ENCODE data around the gene RNF111. TPM values are rescaled to one million over a fixed set of nuclear protein-coding genes. Genes with fewer than 3 reads are reported as not detected.

Gene RNF111
- total and polyA plus RNA-seq, 2 of the 13 experiments (the other 11 are each of a cell fraction or from before 2014, with no cell fraction given), result 12.1 to 23.1 TPM

GRCh38 chr15:58987491-58988005 lies at the start of gene RNF111 (continued):
- TF ChIP-seq, protein P1, sequence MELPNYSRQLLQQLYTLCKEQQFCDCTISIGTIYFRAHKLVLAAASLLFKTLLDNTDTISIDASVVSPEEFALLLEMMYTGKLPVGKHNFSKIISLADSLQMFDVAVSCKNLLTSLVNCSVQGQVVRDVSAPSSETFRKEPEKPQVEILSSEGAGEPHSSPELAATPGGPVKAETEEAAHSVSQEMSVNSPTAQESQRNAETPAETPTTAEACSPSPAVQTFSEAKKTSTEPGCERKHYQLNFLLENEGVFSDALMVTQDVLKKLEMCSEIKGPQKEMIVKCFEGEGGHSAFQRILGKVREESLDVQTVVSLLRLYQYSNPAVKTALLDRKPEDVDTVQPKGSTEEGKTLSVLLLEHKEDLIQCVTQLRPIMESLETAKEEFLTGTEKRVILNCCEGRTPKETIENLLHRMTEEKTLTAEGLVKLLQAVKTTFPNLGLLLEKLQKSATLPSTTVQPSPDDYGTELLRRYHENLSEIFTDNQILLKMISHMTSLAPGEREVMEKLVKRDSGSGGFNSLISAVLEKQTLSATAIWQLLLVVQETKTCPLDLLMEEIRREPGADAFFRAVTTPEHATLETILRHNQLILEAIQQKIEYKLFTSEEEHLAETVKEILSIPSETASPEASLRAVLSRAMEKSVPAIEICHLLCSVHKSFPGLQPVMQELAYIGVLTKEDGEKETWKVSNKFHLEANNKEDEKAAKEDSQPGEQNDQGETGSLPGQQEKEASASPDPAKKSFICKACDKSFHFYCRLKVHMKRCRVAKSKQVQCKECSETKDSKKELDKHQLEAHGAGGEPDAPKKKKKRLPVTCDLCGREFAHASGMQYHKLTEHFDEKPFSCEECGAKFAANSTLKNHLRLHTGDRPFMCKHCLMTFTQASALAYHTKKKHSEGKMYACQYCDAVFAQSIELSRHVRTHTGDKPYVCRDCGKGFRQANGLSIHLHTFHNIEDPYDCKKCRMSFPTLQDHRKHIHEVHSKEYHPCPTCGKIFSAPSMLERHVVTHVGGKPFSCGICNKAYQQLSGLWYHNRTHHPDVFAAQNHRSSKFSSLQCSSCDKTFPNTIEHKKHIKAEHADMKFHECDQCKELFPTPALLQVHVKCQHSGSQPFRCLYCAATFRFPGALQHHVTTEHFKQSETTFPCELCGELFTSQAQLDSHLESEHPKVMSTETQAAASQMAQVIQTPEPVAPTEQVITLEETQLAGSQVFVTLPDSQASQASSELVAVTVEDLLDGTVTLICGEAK (IDR thresholded peaks at IDR 0.05), result no peak
- TF ChIP-seq, protein P1 (CRISPR knock-in tag; IDR thresholded peaks at IDR 0.05), result no peak
- TF ChIP-seq FOXC1 (CRISPR knock-in tag; IDR thresholded peaks at IDR 0.05; ENCODE audit: borderline replicate concordance), result no peak
- TF ChIP-seq RFX5 (IDR thresholded peaks at IDR 0.05; ENCODE audit: low read depth, low read length), result no peak
- no peak for TF ChIP-seq ZZZ3 (CRISPR knock-in tag; IDR thresholded peaks at IDR 0.05; ENCODE audit: borderline replicate concordance)
- TF ChIP-seq ZNF557 (CRISPR knock-in tag; IDR thresholded peaks at IDR 0.05), result no peak
- TF ChIP-seq SP5 (CRISPR knock-in tag; IDR thresholded peaks at IDR 0.05; ENCODE audit: borderline replicate concordance, low read depth), result peak; percentile 54
- TF ChIP-seq TAF15 (IDR thresholded peaks at IDR 0.05; ENCODE audit: low read depth, low read length, poor library complexity, severe bottlenecking), result peak; percentile 92
- no peak for TF ChIP-seq NFYC (CRISPR knock-in tag; IDR thresholded peaks at IDR 0.05)
- no peak for TF ChIP-seq ZSCAN30 (CRISPR knock-in tag; IDR thresholded peaks at IDR 0.05)
- no peak for TF ChIP-seq MAFG (CRISPR knock-in tag; IDR thresholded peaks at IDR 0.05)
- TF ChIP-seq TRIM22 (IDR thresholded peaks at IDR 0.05), result no peak
- no peak for TF ChIP-seq NR3C1 (CRISPR knock-in tag; IDR thresholded peaks at IDR 0.05)
- 0 out of 2 replicates have a peak, but pooled peaks have one; percentile 21 for TF ChIP-seq EEA1 (CRISPR knock-in tag; IDR thresholded peaks at IDR 0.05; ENCODE audit: borderline replicate concordance)
- no peak for TF ChIP-seq ZNF101 (CRISPR knock-in tag; IDR thresholded peaks at IDR 0.05; ENCODE audit: borderline replicate concordance, low read depth)
- peak; percentile 3; the same call in 1 of the 2 replicates for TF ChIP-seq ISL2 (CRISPR knock-in tag; IDR thresholded peaks at IDR 0.05)
- TF ChIP-seq TOE1 (CRISPR knock-in tag; IDR thresholded peaks at IDR 0.05), result no peak
- TF ChIP-seq ZNF260 (CRISPR knock-in tag; IDR thresholded peaks at IDR 0.05; ENCODE audit: borderline replicate concordance, low read depth), result no peak
- TF ChIP-seq ZNF543 (CRISPR knock-in tag; IDR thresholded peaks at IDR 0.05), result peak; percentile 56; the same call in 1 of the 2 replicates
